Parathyroid adenoma (tissue), 2 donors: ENCODE measurements around the gene NAA60.

Experiments
- H2AFZ ChIP-seq: fragments of 300-600 bp; sonication (generic); one replicate; pipeline ENCODE4 v1.7.0; 2017; ENCODE audit warnings: antibody characterized with exemption, mild to moderate bottlenecking
- H3K27ac ChIP-seq: fragments of 300-600 bp; sonication (generic); one replicate; pipeline ENCODE4 v1.7.0; 2017
- H3K27me3 ChIP-seq: fragments of 300-600 bp; sonication (generic); one replicate; pipeline ENCODE4 v1.7.0; 2017; ENCODE audit warnings: low read length; ENCODE audit not compliant: control insufficient read depth, insufficient read depth
- H3K36me3 ChIP-seq: fragments of 300-600 bp; sonication (generic); one replicate; pipeline ENCODE4 v1.7.0; 2017; ENCODE audit warnings: low read length; ENCODE audit not compliant: control insufficient read depth, insufficient read depth
- H3K4me1 ChIP-seq: fragments of 300-600 bp; sonication (generic); one replicate; pipeline ENCODE4 v1.7.0; 2017; ENCODE audit warnings: control low read depth
- H3K4me2 ChIP-seq: fragments of 300-600 bp; sonication (generic); one replicate; pipeline ENCODE4 v1.7.0; 2017; ENCODE audit warnings: low read length
- H3K4me3 ChIP-seq: fragments of 300-600 bp; sonication (generic); one replicate; pipeline ENCODE4 v1.7.0; 2017; ENCODE audit warnings: low read depth, low read length
- H3K79me2 ChIP-seq: fragments of 300-600 bp; sonication (generic); one replicate; pipeline ENCODE4 v1.7.0; 2017; ENCODE audit warnings: control low read depth
- H3K9ac ChIP-seq: fragments of 300-600 bp; sonication (generic); one replicate; pipeline ENCODE4 v1.7.0; 2017; ENCODE audit warnings: mild to moderate bottlenecking
- H3K9me3 ChIP-seq: fragments of 300-600 bp; sonication (generic); one replicate; pipeline ENCODE4 v1.7.0; 2017; ENCODE audit warnings: low read length; ENCODE audit not compliant: control insufficient read depth
- TF ChIP-seq, protein P1 (sequence below): fragments of 300-600 bp; sonication (generic); IDR thresholded peaks from one replicate; pipeline ENCODE4 v1.7.0; 2017; ENCODE audit warnings: antibody characterized with exemption, mild to moderate bottlenecking
- donor health status: primary hyperparathyroidism.

NAA60 gene

DNA sequence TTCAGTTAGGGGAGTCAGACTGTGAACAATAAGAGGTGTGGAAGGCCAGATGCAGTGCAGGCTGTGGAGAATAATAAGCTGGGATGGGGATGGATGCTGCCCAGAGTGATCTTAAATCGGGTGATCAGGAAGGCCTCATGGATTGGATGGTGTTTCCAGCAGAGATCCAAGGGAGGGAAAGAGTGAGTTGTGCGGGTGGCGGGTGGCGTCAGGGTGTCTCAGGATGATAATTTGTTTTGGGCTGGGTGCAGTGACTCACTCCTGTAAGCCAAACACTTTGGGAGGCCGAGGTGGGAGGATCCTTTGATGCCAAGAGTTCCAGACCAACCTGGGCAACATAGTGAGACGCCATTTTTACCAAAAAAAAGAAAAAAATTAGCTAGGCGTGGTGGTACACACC is 65.3 kb downstream of the NAA60 start:
- H3K4me3 ChIP-seq: no peak overlapping the region
- no peak overlapping the region for H3K4me2 ChIP-seq
- no peak overlapping the region for H3K27ac ChIP-seq
- H3K4me1 ChIP-seq: no peaks in the 10 kb centered on the region
- H3K9ac ChIP-seq: no peak overlapping the region
- H2AFZ ChIP-seq: no peak overlapping the region
- peaks cover 12% of the 10 kb centered on the region for H3K79me2 ChIP-seq
- no peaks in the 10 kb centered on the region for H3K36me3 ChIP-seq
- H3K9me3 ChIP-seq: no peaks in the 10 kb centered on the region
- H3K27me3 ChIP-seq: no peaks in the 10 kb centered on the region
- TF ChIP-seq, protein P1, sequence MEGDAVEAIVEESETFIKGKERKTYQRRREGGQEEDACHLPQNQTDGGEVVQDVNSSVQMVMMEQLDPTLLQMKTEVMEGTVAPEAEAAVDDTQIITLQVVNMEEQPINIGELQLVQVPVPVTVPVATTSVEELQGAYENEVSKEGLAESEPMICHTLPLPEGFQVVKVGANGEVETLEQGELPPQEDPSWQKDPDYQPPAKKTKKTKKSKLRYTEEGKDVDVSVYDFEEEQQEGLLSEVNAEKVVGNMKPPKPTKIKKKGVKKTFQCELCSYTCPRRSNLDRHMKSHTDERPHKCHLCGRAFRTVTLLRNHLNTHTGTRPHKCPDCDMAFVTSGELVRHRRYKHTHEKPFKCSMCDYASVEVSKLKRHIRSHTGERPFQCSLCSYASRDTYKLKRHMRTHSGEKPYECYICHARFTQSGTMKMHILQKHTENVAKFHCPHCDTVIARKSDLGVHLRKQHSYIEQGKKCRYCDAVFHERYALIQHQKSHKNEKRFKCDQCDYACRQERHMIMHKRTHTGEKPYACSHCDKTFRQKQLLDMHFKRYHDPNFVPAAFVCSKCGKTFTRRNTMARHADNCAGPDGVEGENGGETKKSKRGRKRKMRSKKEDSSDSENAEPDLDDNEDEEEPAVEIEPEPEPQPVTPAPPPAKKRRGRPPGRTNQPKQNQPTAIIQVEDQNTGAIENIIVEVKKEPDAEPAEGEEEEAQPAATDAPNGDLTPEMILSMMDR: no peak

DNA sequence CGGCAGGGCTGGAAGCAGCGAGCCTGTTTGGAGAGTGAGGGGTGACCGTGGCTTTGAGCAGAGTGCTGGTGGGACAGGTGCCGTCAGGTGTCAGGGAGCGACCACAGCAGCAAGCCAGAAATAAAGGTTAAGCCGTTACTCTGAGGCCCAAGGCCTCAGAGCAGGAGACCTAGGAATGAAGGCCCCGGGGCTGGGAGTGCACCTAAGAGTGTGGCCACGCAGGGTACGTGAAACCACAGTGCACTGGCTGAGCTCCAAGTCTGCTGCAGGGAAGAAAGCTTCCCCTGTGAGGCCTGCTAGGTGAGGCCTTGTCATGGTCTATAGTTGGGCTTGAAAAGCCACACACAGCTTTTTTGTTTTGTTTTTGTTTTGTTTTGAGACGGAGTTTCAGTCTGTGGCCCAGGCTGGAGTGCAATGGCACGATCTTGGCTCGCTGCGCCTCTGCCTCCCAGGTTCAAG is 66.0 kb downstream of the NAA60 start:
- TF ChIP-seq, protein P1: no peak
- Histone ChIP-seq H3K36me3 (no peaks in the 10 kb centered on the region), H3K9me3 (no peaks in the 10 kb centered on the region), H3K4me2 (no peak overlapping the region), H3K4me3 (no peak overlapping the region), H3K27ac (no peak overlapping the region), H3K9ac (no peak overlapping the region), H3K79me2 (peaks cover 12% of the 10 kb centered on the region), H3K27me3 (no peaks in the 10 kb centered on the region), H2AFZ (no peak overlapping the region), H3K4me1 (no peaks in the 10 kb centered on the region)

DNA sequence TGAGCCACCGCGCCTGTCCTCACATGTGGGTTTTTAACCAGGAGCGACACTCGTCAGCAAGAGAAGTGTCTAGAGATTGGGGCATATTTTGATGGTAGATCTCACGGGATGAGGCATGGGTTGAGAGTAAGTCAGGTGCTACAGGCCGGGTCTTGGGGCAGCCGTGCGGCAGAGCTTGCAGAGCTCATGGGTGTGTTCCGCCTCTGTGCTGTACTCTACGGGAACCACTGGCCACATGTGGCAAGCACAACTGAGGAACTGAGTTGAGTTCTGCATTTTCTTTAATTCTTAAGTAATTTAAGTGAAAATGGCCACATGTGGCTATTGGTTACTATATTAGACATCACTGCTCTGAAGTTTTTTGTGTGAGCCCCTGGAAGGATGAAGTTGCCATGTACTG is 66.9 kb downstream of the NAA60 start:
- H3K4me1 ChIP-seq: no peaks in the 10 kb centered on the region
- H3K4me2 ChIP-seq: no peak overlapping the region
- H3K27me3 ChIP-seq: no peaks in the 10 kb centered on the region
- no peak overlapping the region for H3K9ac ChIP-seq
- TF ChIP-seq, protein P1: no peak
- H3K9me3 ChIP-seq: no peaks in the 10 kb centered on the region
- no peaks in the 10 kb centered on the region for H3K36me3 ChIP-seq
- no peak overlapping the region for H2AFZ ChIP-seq
- peaks cover 12% of the 10 kb centered on the region for H3K79me2 ChIP-seq
- no peak overlapping the region for H3K27ac ChIP-seq
- no peak overlapping the region for H3K4me3 ChIP-seq

DNA sequence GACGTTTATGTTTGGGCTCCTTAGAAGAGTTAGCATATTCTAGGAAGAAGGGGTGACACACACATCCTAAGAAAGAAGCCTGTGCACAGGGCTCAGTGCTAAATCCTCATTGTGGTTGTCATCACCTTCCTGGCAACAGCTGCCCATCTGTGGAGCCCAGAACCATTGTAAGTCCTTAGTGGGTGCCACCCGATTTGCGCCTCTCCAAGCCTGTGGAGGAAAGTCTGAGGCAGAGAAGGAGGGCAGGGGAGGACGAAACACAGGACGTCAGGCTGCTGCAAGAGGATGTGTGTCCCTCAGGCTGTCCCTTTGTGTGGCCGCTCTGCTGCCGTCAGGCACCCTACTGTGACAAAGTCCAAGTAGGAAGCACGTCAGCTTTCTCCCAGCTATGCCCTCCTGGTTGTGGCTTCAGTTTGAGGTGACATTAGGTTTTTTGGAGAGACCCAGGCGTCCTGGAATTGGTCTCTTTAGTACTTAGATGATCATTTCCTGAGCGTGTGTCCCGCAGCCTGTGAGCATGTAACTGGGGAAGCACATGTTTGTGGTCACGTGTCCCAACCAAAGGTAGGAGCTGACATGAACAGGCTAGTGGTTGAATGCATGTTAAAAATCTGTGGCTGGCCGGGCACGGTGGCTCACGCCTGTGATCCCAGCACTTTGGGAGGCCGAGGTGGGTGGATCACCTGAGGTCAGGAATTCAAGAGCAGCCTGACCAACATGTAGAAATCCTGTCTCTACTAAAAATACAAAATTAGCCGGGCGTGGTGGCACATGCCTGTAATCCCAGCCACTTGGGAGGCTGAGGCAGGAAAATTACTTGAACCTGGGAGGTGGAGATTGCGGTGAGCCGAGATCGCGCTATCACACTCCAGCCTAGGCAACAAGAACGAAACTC is 68.1 kb downstream of the NAA60 start:
- H3K27ac ChIP-seq: no peak overlapping the region
- H2AFZ ChIP-seq: no peak overlapping the region
- TF ChIP-seq, protein P1: no peak
- H3K9me3 ChIP-seq: no peaks in the 10 kb centered on the region
- H3K4me1 ChIP-seq: no peaks in the 10 kb centered on the region
- no peak overlapping the region for H3K4me2 ChIP-seq
- peaks cover 8% of the 10 kb centered on the region for H3K79me2 ChIP-seq
- no peak overlapping the region for H3K9ac ChIP-seq
- no peaks in the 10 kb centered on the region for H3K27me3 ChIP-seq
- H3K4me3 ChIP-seq: no peak overlapping the region
- no peaks in the 10 kb centered on the region for H3K36me3 ChIP-seq
